Body of pancreas (tissue), 4 donors: ENCODE data around the gene ZNF460.

ENCODE experiments used
- POLR2A ChIP-seq, 3 donors: fragments of 450-650 bp; IDR thresholded peaks; one replicate each; pipeline ENCODE4 v1.6.1; 2016; ENCODE audit warnings: antibody characterized with exemption in 3 of 3, mild to moderate bottlenecking in 2 of 3
- TF ChIP-seq, protein P1 (sequence below), 7 experiments: fragments of 450-650 bp in 4 of 7; fragments of 200-600 bp in 3 of 7; sonication (generic) in 3 of 7; IDR thresholded peaks; one replicate each; pipeline ENCODE4 v1.5.1; 2016 to 2019; ENCODE audit warnings: antibody characterized with exemption in 7 of 7

DNA sequence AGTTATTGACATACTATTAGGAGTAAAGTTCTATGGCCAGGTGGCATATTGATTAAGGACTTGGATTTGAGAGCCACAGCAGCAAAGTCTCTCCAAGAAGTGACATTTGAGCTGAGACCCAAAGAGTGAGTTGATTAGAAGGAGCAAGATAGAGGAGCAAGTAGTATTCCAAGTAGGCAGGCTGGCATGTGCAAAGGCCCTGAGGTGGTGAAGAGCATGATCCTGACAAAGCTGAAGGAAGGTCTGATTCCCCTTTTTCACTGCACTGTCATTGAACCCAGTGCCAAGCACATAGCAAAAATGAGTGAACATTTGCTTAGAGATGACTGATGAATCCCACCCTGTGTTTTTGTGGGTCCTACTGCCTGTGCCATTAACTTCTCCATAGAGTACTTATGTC lies 44.7 kb downstream of the ZNF460 start:
- TF ChIP-seq, protein P1, sequence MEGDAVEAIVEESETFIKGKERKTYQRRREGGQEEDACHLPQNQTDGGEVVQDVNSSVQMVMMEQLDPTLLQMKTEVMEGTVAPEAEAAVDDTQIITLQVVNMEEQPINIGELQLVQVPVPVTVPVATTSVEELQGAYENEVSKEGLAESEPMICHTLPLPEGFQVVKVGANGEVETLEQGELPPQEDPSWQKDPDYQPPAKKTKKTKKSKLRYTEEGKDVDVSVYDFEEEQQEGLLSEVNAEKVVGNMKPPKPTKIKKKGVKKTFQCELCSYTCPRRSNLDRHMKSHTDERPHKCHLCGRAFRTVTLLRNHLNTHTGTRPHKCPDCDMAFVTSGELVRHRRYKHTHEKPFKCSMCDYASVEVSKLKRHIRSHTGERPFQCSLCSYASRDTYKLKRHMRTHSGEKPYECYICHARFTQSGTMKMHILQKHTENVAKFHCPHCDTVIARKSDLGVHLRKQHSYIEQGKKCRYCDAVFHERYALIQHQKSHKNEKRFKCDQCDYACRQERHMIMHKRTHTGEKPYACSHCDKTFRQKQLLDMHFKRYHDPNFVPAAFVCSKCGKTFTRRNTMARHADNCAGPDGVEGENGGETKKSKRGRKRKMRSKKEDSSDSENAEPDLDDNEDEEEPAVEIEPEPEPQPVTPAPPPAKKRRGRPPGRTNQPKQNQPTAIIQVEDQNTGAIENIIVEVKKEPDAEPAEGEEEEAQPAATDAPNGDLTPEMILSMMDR (IDR thresholded peaks at IDR 0.05), result no peak
- TF ChIP-seq POLR2A (IDR thresholded peaks at IDR 0.05), result no peak
